HL-60 (cell line): ENCODE results near the gene ZNF611.

ENCODE experiments used
- CTCF ChIP-seq: IDR thresholded peaks from one replicate; pipeline ENCODE4 v1.5.1; 2011; ENCODE audit warnings: low read length, control low read depth, inconsistent platforms; ENCODE audit not compliant: insufficient read depth
- REST ChIP-seq: IDR thresholded peaks from 2 replicates; pipeline ENCODE4 v1.6.1; 2012; ENCODE audit warnings: low read depth; ENCODE audit not compliant: insufficient replicate concordance
- SPI1 ChIP-seq: IDR thresholded peaks from 2 replicates; pipeline ENCODE4 v1.6.1; 2012; ENCODE audit warnings: low read depth, mild to moderate bottlenecking, borderline replicate concordance

- TF ChIP-seq CTCF (no peak), REST (no peak), SPI1 (no peak)
These were observed 18.3 kb downstream of the ZNF611 start for GRCh38 chr19:52716522-52716921.
